ENCODE data around the gene MAP3K14.

Gene MAP3K14

DNA sequence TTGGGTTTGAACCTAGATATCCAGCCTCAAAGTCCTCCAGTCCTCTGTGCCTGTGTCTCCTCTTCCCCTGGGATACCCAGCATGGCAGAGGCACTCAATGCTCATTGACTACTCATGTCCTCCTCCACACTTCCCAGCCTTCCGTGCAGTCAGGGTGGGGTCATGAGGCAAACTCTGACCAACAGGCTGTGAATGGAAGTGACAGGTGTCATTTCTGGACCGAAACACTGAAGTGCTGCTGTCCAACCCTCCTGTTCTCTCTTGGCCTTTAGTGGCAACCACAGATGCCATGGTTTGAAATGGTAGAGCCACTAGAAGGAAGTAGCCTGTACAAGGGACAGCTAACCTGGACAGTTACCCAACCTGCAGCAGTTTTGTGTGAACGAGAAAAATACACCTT lies 46.7 kb upstream of the MAP3K14 start:
- TF ChIP-seq EZH2phosphoT487 (IDR thresholded peaks at IDR 0.05; ENCODE audit: borderline replicate concordance, low read length): no peak
- TF ChIP-seq, protein P1, sequence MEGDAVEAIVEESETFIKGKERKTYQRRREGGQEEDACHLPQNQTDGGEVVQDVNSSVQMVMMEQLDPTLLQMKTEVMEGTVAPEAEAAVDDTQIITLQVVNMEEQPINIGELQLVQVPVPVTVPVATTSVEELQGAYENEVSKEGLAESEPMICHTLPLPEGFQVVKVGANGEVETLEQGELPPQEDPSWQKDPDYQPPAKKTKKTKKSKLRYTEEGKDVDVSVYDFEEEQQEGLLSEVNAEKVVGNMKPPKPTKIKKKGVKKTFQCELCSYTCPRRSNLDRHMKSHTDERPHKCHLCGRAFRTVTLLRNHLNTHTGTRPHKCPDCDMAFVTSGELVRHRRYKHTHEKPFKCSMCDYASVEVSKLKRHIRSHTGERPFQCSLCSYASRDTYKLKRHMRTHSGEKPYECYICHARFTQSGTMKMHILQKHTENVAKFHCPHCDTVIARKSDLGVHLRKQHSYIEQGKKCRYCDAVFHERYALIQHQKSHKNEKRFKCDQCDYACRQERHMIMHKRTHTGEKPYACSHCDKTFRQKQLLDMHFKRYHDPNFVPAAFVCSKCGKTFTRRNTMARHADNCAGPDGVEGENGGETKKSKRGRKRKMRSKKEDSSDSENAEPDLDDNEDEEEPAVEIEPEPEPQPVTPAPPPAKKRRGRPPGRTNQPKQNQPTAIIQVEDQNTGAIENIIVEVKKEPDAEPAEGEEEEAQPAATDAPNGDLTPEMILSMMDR (IDR thresholded peaks at IDR 0.05; ENCODE audit: low read depth, low read length, poor library complexity, severe bottlenecking): no peak
- Histone ChIP-seq H3K4me3 (ENCODE audit: low read length) (no peak overlapping the region), H3K79me2 (ENCODE audit: control insufficient read depth, low read length) (no peaks in the 10 kb centered on the region), H3K27ac (ENCODE audit: low read depth, low read length) (no peak overlapping the region), H3K4me1 (ENCODE audit: control insufficient read depth, low read length) (no peaks in the 10 kb centered on the region), H3K9me3 (ENCODE audit: control insufficient read depth, insufficient read depth, low read length) (no peaks in the 10 kb centered on the region), H3F3A (ENCODE audit: control insufficient read depth, insufficient read depth) (no peaks in the 10 kb centered on the region), H4K20me1 (ENCODE audit: control insufficient read depth, insufficient read depth, low read depth, low read length) (no peaks in the 10 kb centered on the region), H3K36me3 (ENCODE audit: control insufficient read depth, low read length) (no peaks in the 10 kb centered on the region), H3K27me3 (ENCODE audit: control insufficient read depth, low read length) (peaks cover 28% of the 10 kb centered on the region), H3K9me2 (replicated peaks; ENCODE audit: control insufficient read depth, low read length) (no peaks in the 10 kb centered on the region), H3K4me2 (ENCODE audit: low read length) (no peak overlapping the region)

GRCh38 chr17:45361976-45362375 lies 45.2 kb upstream of the MAP3K14 start:
- TF ChIP-seq, protein P1 (IDR thresholded peaks at IDR 0.05; ENCODE audit: low read depth, low read length, poor library complexity, severe bottlenecking): no peak
- TF ChIP-seq EZH2phosphoT487 (IDR thresholded peaks at IDR 0.05; ENCODE audit: borderline replicate concordance, low read length): no peak
- Histone ChIP-seq H3K36me3 (ENCODE audit: control insufficient read depth, low read length) (no peaks in the 10 kb centered on the region), H3K27ac (ENCODE audit: low read depth, low read length) (no peak overlapping the region), H3K4me3 (ENCODE audit: low read length) (no peak overlapping the region), H3K4me1 (ENCODE audit: control insufficient read depth, low read length) (0 out of 2 replicates have a peak, but pooled peaks cover 2% of the 10 kb centered on the region), H3F3A (ENCODE audit: control insufficient read depth, insufficient read depth) (no peaks in the 10 kb centered on the region), H3K4me2 (ENCODE audit: low read length) (no peak overlapping the region), H3K27me3 (ENCODE audit: control insufficient read depth, low read length) (peaks cover 42% of the 10 kb centered on the region), H3K79me2 (ENCODE audit: control insufficient read depth, low read length) (no peaks in the 10 kb centered on the region), H3K9me3 (ENCODE audit: control insufficient read depth, insufficient read depth, low read length) (no peaks in the 10 kb centered on the region), H3K9me2 (replicated peaks; ENCODE audit: control insufficient read depth, low read length) (no peaks in the 10 kb centered on the region), H4K20me1 (ENCODE audit: control insufficient read depth, insufficient read depth, low read depth, low read length) (no peaks in the 10 kb centered on the region)

DNA sequence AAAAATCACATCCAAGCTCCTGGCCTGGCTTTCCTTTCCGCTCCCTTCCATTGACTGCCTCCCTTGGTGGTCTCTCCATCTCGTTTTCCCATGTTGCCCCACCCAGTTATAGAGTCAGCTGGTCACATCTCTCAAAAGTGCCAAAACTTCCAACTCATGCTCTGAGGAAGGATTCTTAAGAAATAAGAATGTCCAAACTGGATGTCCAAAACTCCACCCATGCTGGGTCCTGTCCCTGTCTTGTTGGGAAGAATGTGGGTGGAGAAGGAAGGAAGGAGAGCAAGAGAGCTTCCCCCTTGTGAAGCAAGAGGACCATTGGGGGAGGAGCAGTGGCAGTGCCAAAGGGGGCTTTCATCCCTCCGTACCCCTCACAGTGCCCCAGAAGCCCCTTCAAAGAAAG lies 44.6 kb upstream of the MAP3K14 start:
- no peak for TF ChIP-seq EZH2phosphoT487 (IDR thresholded peaks at IDR 0.05; ENCODE audit: borderline replicate concordance, low read length)
- TF ChIP-seq, protein P1 (IDR thresholded peaks at IDR 0.05; ENCODE audit: low read depth, low read length, poor library complexity, severe bottlenecking): no peak

More for the DNA sequence above, 44.6 kb upstream of the MAP3K14 start:
- peaks cover 47% of the 10 kb centered on the region for H3K27me3 ChIP-seq (ENCODE audit: control insufficient read depth, low read length)
- no peaks in the 10 kb centered on the region for H3K79me2 ChIP-seq (ENCODE audit: control insufficient read depth, low read length)
- 0 out of 2 replicates have a peak, but pooled peaks cover 2% of the 10 kb centered on the region for H3K4me1 ChIP-seq (ENCODE audit: control insufficient read depth, low read length)
- no peaks in the 10 kb centered on the region for H3K9me3 ChIP-seq (ENCODE audit: control insufficient read depth, insufficient read depth, low read length)
- no peaks in the 10 kb centered on the region for H3F3A ChIP-seq (ENCODE audit: control insufficient read depth, insufficient read depth)
- H3K27ac ChIP-seq (ENCODE audit: low read depth, low read length): no peak overlapping the region
- H3K4me3 ChIP-seq (ENCODE audit: low read length): no peak overlapping the region
- H4K20me1 ChIP-seq (ENCODE audit: control insufficient read depth, insufficient read depth, low read depth, low read length): no peaks in the 10 kb centered on the region
- H3K4me2 ChIP-seq (ENCODE audit: low read length): no peak overlapping the region
- no peaks in the 10 kb centered on the region for H3K9me2 ChIP-seq (replicated peaks; ENCODE audit: control insufficient read depth, low read length)
- no peaks in the 10 kb centered on the region for H3K36me3 ChIP-seq (ENCODE audit: control insufficient read depth, low read length)

Data from DOHH2 (cell line).